ENCODE results near the gene SCD5.

- TF ChIP-seq CTCF (conservative IDR thresholded peaks at IDR 0.05; ENCODE audit: low read depth, low read length) (no peak), USF2 (IDR thresholded peaks at IDR 0.05; ENCODE audit: low read depth, low read length) (no peak), POLR2A (IDR thresholded peaks at IDR 0.05; ENCODE audit: low read depth, low read length) (no peak), RFX5 (IDR thresholded peaks at IDR 0.05; ENCODE audit: low read depth, low read length) (no peak), SMC3 (IDR thresholded peaks at IDR 0.05; ENCODE audit: low read depth, low read length) (no peak), MAFK (IDR thresholded peaks at IDR 0.05; ENCODE audit: low read depth, low read length) (0 out of 2 replicates have a peak, but pooled peaks have one; percentile 32), BHLHE40 (IDR thresholded peaks at IDR 0.05; ENCODE audit: low read depth, low read length) (0 out of 2 replicates have a peak, but pooled peaks have one; percentile 39), FOS (IDR thresholded peaks at IDR 0.05; ENCODE audit: low read depth, low read length) (peak; percentile 70; the same call in 1 of the 2 replicates)
These were observed 65.0 kb downstream of the SCD5 start for GRCh38 chr4:82733636-82734035.

All from IMR-90 (cell line).